ENCODE measurements around the gene FAM81A.
"Not testable (repeated sequence)": the region's sequence is repeated elsewhere in the genome, so short reads cannot be mapped to it uniquely, and the experiment has no call there.

The FAM81A gene

DNA sequence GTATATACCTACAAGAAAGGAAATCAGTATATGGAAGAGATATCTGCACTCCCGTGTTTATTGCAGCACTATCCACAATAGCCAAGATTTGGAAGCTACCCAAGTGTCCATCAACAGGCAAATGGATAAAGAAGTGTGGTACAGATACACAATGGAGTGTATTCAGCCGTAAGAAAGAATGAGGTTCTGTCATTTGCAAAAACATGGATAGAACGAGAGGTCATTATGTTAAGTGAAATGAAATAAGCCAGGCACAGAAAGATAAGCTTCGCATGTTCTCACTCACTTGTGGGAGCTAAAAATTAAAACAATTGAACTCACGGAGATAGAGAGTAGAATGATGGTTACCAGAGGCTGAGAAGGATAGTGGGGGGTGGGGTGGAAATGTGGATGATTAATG, 53.1 kb downstream of the FAM81A start:
- DNase-seq = no peak

DNA sequence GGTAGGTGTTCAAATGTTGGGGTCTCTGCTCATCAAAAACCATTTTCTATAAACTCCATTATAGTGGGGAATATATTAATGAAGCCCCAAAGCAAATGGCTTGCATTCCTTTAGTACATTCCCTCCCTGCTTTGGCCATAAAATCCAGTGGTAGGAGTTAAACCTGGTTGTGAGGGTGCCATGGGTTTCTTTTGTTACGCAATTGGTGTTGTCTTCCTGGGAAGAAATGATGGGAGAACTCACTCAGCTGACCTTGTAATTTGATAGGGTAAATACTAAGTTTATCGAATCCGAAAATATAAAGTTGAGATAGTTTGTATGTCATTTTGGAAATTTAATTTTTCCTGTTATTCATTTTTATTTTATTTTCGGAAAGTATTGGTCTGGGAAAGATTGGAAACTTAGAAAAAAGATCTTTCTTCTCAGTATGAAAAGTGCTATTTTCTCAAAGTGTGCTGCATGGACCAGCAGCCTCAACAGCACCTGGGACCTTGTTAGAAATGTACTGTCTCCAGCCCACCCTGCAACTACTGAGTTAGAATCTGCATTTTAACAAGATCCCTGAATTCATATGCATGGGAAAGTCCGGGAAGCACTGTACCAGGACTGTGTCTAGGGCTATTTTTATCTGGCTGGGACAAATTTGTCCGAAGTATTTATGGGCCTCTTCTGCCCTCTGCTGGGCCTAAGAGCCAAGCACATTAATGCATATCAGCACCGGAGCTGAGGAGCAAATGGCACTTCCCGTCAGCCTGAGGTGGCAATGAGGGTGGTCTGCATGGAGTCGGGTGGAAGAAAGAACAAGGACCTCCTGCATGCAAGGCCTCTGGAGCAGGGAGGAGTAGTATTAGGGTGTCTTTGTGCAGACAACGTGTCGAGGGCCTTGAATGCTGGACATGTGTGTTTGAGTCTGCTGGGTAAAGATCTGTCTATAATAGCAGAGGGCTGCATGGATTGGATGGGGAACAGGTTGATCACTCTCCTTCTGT, 54.7 kb downstream of the FAM81A start:
- no peak for DNase-seq

DNA sequence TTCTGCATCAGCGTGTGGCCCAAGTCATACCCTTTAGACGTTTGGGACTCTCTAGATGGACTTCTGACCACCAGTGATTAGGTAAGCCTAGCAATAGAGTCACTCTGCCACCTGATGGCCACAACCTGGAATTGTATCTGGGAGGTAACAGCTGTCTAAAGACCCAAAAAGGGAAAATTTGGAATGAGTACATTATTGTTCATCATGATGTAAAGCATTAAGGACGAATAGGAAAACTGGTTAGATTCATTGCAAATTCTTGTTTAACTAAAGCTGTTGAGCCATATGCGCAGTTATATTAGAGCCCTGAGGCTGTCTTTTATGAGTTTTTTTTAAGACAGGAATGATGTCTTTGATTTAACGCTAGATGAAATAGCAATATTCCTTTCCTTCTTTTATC, 63.6 kb downstream of the FAM81A start:
- DNase-seq = no peak

DNA sequence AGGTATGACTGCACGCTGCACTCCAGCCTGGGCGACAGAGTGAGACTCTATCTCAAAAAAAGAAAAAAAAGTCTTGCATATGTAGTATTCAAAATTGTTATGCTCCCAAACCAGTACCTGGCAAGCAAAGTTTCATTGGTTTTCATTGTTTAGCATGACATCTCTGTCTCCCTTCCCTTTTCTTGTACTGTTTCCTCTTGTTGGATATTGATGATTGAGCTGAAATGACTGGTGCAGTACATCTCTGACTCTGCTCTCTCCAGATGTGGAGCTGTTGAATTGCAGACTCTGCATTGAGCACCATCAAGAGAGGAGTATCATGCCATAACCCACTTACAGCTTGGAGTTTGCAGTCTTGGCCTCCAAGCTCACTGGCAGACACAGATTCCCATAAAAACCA, 77.2 kb downstream of the FAM81A start:
- no peak for DNase-seq

DNA sequence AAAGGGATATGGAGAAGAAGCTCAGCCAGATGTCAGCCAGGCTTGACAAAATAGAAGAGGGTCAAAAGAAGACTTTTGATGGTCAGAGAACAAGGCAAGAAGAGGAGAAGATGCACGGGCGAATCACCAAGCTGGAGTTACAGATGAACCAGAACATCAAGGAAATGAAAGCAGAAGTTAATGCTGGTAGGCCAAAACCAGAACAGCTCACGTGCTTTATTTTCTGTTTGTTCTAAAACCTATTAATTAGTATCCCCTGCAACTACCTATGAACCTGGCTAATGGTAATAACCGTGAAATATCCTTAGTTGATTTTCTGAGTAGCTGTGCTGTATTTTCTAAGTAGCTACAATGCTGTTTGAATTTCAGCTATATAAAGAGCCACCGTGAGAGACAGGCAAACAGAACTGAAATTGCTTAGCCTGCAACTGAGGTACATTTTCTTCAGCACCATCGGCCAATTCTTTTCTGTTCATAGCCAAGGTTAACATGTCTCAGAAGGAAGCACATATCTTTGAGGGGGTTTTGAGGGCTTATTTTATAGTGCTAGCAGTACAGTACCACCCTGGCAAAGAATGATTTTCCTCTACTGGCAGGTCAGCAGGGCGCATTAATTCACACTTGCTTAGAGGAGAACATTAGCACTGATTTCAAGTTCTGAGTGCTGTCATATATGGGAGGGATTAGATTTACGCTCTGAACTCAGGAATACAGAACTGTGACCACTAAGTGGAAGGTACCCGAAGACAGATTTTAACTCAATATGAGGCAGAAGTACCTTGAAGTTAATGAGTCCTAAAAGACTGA, 78.9 kb downstream of the FAM81A start:
- no peak for DNase-seq

DNA sequence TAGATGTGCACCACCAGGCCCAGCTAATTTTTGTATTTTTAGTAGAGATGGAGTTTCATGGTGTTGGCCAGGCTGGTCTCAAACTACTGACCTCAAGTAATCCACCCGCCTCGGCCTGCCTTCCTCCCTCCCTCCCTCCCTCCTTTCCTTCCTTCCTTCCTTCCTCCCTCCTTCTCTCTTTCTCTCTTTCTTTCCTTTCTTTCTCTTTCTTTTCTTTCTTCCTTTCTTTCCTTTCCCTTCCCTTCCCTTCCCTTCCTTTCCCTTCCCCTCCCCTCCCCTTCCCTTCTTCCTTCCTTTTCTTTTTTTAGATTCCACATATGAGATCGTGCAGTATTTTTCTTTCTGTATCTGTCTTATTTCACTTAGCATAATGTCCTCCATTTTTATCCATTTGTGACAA, 81.3 kb downstream of the FAM81A start:
- DNase-seq = no peak

DNA sequence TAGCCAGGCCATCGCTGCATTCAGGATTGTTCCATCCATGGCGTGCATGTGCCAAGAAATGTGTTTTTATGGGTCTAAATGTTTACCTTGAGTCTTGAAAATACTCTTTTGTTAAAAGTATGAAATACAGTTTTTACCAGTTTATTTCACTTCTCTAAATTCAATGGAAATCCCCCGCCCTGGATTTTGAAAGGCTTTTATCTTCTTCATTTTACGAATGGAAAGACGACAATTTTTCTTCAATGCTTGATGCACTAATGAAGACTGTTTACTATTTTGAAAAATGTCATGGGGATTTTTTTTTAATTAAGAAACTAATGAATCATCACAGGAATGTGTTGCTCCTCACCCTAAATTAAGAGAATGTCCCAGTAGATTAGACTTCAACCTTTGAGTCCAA, 83.5 kb downstream of the FAM81A start:
- DNase-seq = no peak

DNA sequence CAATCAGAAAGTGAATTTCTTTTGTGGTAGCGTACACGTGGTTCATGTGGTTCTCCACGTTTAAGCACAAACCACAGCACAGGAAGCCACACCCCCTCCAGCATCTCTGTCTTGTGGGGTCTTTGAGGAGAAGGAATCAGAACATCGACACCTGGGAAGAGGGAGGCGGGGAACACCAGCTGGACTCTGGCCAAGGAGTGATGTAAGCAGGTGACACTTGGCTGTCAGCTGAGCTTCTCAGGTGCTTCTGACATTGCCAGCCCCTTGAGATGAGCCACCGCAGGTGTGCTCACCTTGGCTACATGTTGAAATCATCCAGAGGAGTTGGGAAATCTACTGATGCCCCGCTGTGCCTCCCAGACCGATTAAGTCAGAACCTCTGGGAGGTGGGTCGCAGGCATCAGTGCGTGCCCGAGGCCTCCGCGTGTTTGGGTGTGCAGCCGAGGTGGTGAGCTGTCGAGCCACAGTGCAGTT, 85.0 kb downstream of the FAM81A start:
- no peak for DNase-seq

DNA sequence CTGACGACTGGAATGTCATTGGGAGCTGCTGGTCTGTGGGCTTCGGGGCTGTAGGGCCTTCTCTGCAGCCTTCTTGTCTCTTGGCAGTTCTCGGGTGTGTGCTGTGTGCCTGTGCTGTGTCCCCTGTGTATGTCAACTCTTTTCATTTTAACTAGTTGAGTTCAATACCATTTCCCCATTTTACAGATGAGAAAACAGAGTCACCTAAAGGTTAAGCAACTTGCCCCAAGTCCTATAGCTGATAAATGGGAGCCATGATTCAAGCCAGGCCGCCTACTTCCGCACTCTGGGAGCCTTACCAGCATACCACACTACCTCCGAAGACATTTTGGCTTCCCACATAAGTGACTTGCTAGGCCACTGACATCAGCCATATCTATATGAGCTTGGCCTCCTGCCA, 85.7 kb downstream of the FAM81A start:
- DNase-seq = no peak

DNA sequence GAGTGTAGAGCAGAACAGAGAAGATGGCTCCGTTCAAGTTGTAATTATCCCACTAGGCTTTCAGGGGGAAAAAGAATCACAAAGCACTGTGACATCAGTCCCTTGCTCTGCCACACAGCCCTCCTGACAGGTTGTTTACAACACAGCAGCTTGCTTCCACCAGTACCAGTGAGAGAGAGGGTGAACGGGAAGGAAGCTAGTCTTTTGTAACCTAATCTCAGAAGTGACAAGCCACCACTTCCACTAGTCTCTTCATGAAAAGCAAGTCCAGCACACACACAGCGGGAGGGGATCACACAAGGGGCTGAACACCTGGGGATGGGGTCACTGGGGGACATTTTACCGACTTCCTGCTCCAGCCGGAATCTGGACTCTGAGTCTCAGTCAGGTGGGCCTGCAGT, 86.3 kb downstream of the FAM81A start:
- DNase-seq = no peak

DNA sequence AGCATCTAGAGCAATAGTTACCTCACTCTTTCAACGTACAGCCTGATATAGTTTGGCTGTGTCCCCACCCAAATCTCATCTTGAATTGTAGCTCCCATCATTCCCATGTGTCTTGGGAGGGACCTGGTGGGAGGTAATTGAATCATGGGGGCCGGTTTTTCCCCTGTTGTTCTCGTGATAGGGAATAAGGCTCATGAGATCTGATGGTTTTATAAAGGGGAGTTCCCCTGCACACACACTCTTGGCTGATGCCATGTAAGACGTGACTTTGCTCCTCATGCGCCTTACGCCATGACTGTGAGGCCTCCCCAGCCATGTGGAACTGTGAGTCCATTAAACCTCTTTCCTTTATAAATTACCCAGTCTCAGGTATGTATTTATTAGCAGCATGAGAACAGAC, 88.5 kb downstream of the FAM81A start:
- DNase-seq = not testable (repeated sequence)

DNA sequence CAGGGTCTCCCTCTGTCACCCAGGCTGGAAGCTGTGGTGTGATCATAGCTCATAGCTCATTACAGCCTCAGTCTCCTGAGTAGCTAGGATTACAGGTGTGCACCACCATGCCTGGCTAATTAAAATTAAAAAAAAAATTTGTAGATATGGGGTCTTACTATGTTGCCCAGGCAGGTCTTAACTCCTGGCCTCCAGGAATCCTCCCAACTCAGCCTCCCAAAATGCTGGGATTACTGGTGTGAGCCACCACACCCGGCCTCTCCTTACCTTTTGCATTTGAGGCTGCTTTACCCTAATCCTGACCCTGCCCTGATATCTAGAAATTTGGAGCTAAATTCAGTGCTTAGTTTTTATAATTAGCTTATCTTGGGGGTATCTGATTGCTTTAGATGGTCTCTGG, 90.4 kb downstream of the FAM81A start:
- no peak for DNase-seq

DNA sequence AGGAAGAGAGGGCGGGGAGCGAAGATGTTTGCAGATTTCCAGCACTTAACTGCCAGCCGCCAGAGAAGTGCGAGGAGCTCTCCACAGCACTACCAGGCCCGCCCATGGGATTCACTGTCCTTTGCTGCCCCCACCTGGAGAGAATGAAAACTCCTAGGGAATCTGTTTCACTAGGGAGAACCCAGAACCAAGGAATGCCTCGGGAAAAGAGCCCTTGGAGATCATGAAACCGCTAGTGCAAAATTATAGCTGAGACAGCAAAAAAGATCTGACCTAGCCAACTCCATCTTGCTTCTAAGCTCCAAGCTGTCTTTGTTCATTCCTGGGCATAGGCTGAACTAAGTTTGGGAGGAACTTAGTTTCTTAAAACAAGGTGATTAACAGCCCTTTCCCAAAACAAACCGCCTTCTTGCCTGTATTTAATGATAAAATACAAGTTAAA, 91.0 kb downstream of the FAM81A start:
- no peak for DNase-seq

DNA sequence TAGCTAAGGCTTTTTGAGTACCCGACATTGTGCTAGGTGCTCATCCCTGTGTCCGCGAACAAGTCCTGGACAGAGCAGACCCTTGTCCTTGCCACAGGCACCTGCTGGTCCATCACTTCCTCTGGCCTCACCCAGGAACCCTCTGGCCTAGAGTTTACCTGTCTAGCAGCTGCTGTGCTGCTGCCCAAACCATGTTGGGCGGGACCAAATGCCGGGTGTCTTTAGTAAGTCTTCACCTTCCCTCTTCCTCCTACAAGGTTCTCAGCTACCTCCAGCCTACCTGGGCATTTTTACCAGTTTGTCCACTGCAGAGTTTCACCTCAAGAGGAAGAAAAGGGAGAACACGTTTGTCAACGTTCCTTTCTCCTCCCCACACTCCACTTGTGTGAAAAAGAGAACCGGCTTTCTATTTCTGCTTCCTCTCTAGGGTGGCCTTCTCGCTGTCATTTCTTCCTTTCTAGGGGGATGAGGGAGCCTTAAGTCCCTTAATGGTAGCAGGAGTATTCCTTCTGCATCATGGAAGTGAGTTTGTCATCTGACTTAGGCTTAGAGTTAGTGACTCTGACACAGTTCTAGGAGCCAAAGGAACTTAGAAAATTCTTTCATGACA, 93.2 kb downstream of the FAM81A start:
- no peak for DNase-seq

DNA sequence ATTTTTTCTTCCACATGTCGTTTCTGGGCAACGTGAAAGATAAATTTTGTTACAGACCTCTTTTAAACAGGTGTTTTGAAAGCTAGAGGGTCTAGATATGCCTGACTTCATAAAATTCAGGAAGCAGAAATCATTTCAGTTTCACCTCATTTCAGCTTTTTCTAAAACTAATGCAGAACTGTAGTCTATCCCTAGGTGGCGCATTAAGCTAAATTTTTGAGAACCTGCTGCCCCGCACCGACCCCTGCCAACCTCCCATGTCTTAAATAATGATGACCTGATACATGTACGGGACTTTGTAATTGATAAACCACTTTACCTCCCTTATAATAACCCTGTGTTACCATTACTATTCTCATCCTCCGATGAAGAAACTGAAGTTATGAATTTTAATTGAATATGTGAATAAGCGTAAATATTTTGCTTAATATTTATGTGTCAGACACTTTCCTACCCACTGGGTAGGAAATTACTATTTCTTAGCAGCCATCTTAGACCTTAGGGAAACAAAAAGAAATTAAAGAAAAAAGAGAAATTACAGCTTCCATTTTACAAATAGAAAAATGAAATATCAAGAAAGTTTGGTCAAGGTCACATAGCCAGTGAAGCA, 94.9 kb downstream of the FAM81A start:
- DNase-seq = no peak

DNA sequence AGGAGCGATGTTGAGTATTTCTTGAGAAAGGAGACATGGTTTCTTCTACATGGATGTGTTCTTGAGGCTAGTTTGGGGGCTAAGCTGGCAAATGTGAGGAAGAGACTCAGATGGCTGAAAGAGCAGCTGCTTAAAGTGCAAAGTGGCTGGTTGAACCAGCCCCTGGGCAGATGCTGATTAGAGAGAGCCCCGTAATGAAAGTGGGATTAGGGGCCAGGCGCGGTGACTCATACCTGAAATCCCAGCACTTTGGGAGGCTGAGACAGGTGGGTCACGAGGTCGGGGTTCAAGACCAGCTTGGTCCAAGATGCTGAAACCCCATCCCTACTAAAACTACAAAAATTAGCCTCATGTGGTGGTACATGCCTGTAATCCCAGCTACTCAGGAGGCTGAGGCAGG, 98.6 kb downstream of the FAM81A start:
- no peak for DNase-seq

DNA sequence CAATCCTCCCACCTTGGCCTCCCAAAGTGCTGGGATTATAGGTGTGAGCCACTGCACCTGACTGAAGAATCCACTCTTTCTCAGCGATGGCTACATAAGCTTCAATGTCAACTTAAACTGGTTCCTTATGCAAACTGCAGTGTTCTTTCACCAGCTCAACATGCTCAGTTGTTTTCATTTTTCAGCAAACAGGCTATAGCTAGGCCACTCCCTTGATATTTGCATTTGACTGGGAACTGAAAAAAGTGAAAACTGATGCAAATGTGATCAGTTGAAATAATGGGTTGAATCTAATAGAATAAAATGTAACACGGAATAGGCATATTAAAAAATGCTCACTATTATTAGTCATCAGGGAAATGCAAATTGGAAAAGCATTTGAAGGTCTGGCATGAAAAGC, 99.4 kb downstream of the FAM81A start:
- DNase-seq = no peak

DNA sequence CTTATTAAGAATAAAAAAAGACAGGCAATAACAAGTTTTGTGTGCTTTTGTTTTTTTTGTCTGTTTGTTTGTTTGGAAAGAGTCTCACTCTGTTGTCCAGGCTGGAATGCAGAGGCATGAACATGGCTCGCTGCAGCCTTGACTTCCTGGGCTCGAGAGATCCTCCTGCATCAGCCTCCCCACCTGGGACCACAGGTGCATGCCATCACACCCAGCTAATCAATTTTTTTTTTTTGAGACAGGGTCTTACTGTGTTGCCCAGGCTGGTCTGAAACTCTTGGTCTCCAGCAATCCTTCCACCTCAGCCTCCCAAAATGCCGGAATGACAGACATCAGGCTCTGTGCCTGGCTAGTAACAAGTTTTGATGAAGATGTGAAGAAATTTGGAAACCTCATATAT, 100.5 kb downstream of the FAM81A start:
- DNase-seq = no peak

DNA sequence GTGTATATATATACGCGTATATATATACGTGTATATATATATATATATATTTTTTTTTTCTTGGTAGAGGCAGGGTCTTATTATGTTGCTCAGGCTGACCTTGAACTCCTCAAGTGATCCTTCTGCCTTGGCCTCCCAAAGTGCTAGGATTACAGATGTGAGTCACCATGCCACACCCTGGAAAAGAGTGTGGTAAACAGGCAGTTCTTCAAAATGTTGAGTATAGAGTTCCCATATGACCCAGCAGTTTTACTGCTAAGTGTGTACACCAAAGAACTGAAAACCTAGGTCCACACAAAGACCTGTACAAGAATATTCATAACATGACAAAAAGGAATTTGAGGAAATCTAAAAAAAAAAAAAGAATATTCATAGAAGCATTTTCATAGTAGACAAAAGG, 101.8 kb downstream of the FAM81A start:
- DNase-seq = no peak

DNA sequence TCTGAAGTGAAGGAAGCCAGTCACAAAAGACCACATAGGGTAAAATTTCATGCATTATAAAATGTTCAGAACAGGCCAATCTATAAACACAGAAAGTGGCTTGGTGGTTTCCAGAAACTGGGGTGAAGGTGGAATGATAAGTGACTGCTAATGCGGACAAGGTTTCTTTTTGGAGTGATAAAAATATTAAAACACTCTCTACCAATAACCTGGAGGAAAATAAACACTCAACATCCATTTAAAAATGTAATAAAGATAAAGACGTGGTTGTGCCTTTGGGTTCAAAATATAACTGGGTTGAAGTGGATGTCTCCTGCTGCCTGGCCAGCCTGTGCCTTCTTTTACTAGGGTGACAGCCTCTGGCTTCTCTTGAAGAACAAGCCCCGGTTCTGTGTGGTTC, 102.7 kb downstream of the FAM81A start:
- DNase-seq = no peak

DNA sequence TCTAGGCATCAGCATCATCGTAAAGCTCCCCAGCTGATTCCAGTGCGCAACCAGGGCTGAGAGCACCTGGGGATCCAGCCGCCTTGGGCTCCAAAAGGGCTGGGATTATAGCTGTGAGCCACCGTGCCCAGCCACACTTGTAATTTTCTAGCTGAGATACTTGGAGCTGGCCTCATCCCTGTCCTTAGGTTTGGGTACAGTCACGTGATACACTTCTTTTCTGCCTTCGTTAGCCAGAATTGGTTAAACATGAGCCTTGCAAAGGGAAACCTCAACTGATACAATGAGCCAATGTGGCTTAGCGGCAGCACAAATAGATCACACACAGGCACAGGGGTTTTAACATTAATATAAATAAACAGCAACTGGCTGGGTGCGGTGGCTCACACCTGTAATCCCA, 103.8 kb downstream of the FAM81A start:
- DNase-seq = no peak

DNA sequence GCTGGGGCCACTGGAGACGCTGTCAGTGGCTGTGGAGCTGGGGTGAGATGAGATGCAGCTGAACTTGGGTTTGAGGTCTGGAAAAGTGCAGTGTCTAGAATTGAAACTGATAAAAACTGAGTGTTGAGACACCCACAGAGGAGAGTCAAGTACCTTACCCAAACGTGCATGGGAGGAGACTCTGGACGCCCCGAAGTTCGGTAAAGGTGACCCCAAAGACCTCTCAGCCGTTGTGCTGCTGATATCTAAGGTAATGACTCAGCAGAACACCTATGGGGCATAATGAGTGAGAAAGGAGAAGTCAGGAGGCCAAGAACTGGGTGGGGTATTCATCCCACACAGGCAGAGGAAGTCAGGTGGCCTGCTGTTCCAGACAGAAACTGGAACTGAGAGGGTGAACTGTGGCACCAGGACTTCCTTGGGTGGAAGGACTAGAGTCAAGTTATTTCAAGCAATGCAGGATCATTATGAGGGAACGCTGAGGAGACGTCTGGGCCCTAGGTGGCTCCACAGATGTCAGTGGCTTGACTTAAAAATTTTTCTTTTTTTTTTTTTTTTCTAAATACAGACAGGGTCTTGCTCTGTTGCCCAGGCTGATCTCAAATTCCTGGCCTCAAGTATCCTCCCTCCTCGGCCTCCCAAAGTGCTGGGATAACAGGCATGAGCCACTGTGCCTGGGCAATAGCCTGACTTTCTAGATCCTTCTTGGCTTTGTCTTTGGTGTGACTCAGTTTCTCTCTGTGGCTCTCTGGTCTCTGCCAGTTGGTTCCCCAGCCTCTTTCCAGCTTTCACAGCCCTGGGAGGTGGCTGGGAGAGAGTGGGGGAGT, 105.9 kb downstream of the FAM81A start:
- no peak for DNase-seq
